K562 (cell line): ENCODE data around the gene ARID3C. TPM values are rescaled to one million over a fixed set of nuclear protein-coding genes. Genes with fewer than 3 reads are reported as not detected.

Experiments used
- MAZ ChIP-seq, 2 experiments: fragments of 450-650 bp in 1 of 2; sonication (generic) in 1 of 2; formaldehyde crosslinking; IDR thresholded peaks in 1 of 2; conservative IDR thresholded peaks in 1 of 2; 2 replicates each; pipeline versions ENCODE4 v1.4.0 to v1.5.0; 2020; ENCODE audit warnings: mild to moderate bottlenecking in 1 of 2, missing genetic modification reagents in 1 of 2
- POLR2G ChIP-seq: fragments of 200-400 bp; formaldehyde crosslinking; IDR thresholded peaks from 2 replicates; pipeline ENCODE4 v1.6.1; 2017; ENCODE audit warnings: low read depth, mild to moderate bottlenecking, antibody characterized with exemption, low read length, moderate library complexity
- POLR2H ChIP-seq: IDR thresholded peaks from 2 replicates; pipeline ENCODE4 v1.6.1; 2016; ENCODE audit warnings: missing genetic modification characterization, low read depth, mild to moderate bottlenecking, control low read depth, missing compliant biosample characterization, moderate library complexity
- RB1 ChIP-seq: fragments of 450-650 bp; IDR thresholded peaks from 2 replicates; pipeline ENCODE4 v1.6.1; 2017; ENCODE audit warnings: low read depth, mild to moderate bottlenecking
- SMAD2 ChIP-seq: fragments of 150-350 bp; IDR thresholded peaks from 2 replicates; pipeline ENCODE4 v1.6.1; 2014; ENCODE audit warnings: low read depth, mild to moderate bottlenecking, low read length
- SP1 ChIP-seq: sonication (generic); formaldehyde crosslinking; IDR thresholded peaks from 2 replicates; pipeline ENCODE4 v1.8.1; 2022; ENCODE audit warnings: mild to moderate bottlenecking, missing genetic modification reagents
- TAF1 ChIP-seq: IDR thresholded peaks from 2 replicates; pipeline ENCODE4 v1.6.1; 2011; ENCODE audit warnings: mild to moderate bottlenecking, low read length, moderate library complexity; ENCODE audit not compliant: insufficient read depth, control insufficient read depth, severe bottlenecking; ENCODE audit errors: extremely low read depth
- YY1 ChIP-seq, 3 experiments: IDR thresholded peaks; 2 replicates each; pipeline ENCODE4 v1.6.1; 2011; ENCODE audit warnings: low read length in 2 of 3, mild to moderate bottlenecking in 2 of 3, moderate library complexity in 2 of 3, borderline replicate concordance in 1 of 3, control low read depth in 1 of 3, low read depth in 1 of 3; ENCODE audit not compliant: insufficient read depth in 3 of 3, insufficient replicate concordance in 2 of 3, control insufficient read depth in 1 of 3, insufficient read length in 1 of 3; ENCODE audit errors: extremely low read depth in 1 of 3
- ZBED1 ChIP-seq: IDR thresholded peaks from 2 replicates; pipeline ENCODE4 v1.6.1; 2014
- ZFP36 ChIP-seq: fragments of 150-350 bp; IDR thresholded peaks from 2 replicates; pipeline ENCODE4 v1.6.1; 2018; ENCODE audit warnings: low read length, low read depth; ENCODE audit not compliant: partially characterized antibody
- polyA plus RNA-seq, 8 experiments: library from polyadenylated mRNA; depleted of rRNA in 4 of 8; stranded (reverse) in 5 of 8; unstranded in 3 of 8; fragments of >200 nt; fragmentation: Nextera tagmentation in 2 of 8; fragmentation: Illumina TruSeq in 1 of 8; extraction: Ambion mirVana in 2 of 8; extraction: Trizol in 1 of 8; gene quantifications; 2 replicates each; pipeline versions ENCODE4 v1.2.1 to v1.2.3, GENCODE V29; 2011 to 2014; ENCODE audit warnings: inconsistent platforms in 1 of 8, missing spikeins in 1 of 8
- total RNA-seq, 7 experiments: library from RNA; depleted of rRNA in 6 of 7; stranded (reverse); fragments of >200 nt in 6 of 7; fragmentation: Illumina TruSeq in 2 of 7; extraction: Trizol in 2 of 7; gene quantifications; 2 replicates each; pipeline versions ENCODE4 v1.2.1 to v1.2.3, GENCODE V29; 2011 to 2021; ENCODE audit warnings: low replicate concordance in 1 of 7
- TF ChIP-seq, protein P1 (sequence below): fragments of 250-450 bp; sonication (Bioruptor Pico); IDR thresholded peaks from 2 replicates; pipeline ENCODE4 v1.4.0; 2020
- TF ChIP-seq, protein P2 (sequence below): fragments of 250-450 bp; sonication (Bioruptor Pico); IDR thresholded peaks from 2 replicates; pipeline ENCODE4 v1.5.0; 2021; ENCODE audit warnings: mild to moderate bottlenecking, moderate library complexity
- TF ChIP-seq, protein P3 (sequence below): fragments of 450-650 bp; formaldehyde crosslinking; conservative IDR thresholded peaks from 2 replicates; pipeline ENCODE4 v1.4.0; 2022; ENCODE audit warnings: mild to moderate bottlenecking, missing genetic modification characterization

The ARID3C gene
- total and polyA plus RNA-seq, 9 of the 15 experiments (the other 6 are each of a cell fraction or from before 2014, with no cell fraction given), result not detected

DNA sequence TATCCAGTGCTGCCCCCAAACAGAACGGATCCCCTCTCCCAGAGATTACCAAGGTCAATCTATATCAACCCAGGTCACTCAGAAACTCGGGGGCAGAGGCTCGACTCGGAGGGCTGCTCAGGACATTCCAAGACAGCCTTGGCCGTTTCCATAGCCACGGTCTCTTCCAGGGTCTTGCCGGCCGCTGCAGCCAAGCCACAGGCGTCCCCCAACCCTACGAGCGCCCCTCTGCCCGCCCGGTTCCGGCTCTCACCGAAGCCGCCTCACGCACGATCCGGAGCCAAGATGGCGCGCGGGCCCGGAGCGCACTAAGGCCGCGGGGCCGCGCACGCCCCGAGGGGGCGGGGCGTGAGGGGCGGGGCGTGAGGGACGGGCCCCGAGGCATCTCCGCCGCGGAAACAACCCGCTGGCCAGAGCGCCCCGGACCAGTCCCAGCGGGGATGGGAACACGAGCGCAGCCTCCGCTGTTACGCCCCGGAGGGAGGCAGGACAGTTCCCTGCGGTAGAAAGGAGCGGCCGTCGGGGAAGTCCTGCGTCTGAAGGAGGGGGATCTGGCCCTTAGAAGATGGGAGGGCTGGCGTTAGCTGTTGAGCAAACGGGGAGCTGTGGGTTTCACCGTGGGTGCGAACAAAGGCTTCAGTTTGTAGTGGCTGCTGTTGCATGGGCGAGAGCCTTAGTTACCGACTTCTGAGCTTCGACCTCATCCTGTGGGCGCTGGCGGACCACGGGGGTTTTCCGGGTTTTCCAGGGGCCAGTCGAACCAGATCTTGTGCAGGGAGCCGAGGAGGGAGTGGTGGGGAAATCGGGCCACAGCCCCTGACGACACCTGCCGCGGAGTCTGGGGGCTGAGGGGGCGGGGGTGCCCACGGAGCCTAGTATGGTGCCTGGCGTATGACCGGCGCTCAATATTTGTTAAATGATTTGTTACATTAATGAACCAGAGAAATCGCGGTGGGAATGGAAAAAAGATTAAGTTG lies 16.8 kb downstream of the ARID3C start, which contains the start of gene RPP25L (continued):
- TF ChIP-seq POLR2H (tag) (peak; percentile 72), SMAD2 (no peak), RB1 (peak; percentile 39; the same call in 1 of the 2 replicates), YY1 (IDR thresholded peaks at IDR 0.05; ENCODE audit: borderline replicate concordance in 1 of 3, control insufficient read depth in 1 of 3, extremely low read depth in 1 of 3, insufficient read depth in 3 of 3, insufficient read length in 1 of 3, insufficient replicate concordance in 2 of 3, low read depth in 1 of 3, low read length in 2 of 3) (peak; percentile 49 to 95 (median 91)), POLR2G (peak; percentile 94), ZFP36 (no peak), SP1 (peak; percentile 51; the same call in 1 of the 2 replicates), ZBED1 (no peak), TAF1 (peak; percentile 88), MAZ (CRISPR knock-in tag; conservative IDR thresholded peaks at IDR 0.05 in 1 of 2, IDR thresholded peaks at IDR 0.05 in 1 of 2) (peak; percentile 68 to 69; a peak in 3 of 4 replicates)
- TF ChIP-seq, protein P1, sequence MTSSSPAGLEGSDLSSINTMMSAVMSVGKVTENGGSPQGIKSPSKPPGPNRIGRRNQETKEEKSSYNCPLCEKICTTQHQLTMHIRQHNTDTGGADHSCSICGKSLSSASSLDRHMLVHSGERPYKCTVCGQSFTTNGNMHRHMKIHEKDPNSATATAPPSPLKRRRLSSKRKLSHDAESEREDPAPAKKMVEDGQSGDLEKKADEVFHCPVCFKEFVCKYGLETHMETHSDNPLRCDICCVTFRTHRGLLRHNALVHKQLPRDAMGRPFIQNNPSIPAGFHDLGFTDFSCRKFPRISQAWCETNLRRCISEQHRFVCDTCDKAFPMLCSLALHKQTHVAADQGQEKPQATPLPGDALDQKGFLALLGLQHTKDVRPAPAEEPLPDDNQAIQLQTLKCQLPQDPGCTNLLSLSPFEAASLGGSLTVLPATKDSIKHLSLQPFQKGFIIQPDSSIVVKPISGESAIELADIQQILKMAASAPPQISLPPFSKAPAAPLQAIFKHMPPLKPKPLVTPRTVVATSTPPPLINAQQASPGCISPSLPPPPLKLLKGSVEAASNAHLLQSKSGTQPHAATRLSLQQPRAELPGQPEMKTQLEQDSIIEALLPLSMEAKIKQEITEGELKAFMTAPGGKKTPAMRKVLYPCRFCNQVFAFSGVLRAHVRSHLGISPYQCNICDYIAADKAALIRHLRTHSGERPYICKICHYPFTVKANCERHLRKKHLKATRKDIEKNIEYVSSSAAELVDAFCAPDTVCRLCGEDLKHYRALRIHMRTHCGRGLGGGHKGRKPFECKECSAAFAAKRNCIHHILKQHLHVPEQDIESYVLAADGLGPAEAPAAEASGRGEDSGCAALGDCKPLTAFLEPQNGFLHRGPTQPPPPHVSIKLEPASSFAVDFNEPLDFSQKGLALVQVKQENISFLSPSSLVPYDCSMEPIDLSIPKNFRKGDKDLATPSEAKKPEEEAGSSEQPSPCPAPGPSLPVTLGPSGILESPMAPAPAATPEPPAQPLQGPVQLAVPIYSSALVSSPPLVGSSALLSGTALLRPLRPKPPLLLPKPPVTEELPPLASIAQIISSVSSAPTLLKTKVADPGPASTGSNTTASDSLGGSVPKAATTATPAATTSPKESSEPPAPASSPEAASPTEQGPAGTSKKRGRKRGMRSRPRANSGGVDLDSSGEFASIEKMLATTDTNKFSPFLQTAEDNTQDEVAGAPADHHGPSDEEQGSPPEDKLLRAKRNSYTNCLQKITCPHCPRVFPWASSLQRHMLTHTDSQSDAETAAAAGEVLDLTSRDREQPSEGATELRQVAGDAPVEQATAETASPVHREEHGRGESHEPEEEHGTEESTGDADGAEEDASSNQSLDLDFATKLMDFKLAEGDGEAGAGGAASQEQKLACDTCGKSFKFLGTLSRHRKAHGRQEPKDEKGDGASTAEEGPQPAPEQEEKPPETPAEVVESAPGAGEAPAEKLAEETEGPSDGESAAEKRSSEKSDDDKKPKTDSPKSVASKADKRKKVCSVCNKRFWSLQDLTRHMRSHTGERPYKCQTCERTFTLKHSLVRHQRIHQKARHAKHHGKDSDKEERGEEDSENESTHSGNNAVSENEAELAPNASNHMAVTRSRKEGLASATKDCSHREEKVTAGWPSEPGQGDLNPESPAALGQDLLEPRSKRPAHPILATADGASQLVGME, result no peak
- TF ChIP-seq, protein P2, sequence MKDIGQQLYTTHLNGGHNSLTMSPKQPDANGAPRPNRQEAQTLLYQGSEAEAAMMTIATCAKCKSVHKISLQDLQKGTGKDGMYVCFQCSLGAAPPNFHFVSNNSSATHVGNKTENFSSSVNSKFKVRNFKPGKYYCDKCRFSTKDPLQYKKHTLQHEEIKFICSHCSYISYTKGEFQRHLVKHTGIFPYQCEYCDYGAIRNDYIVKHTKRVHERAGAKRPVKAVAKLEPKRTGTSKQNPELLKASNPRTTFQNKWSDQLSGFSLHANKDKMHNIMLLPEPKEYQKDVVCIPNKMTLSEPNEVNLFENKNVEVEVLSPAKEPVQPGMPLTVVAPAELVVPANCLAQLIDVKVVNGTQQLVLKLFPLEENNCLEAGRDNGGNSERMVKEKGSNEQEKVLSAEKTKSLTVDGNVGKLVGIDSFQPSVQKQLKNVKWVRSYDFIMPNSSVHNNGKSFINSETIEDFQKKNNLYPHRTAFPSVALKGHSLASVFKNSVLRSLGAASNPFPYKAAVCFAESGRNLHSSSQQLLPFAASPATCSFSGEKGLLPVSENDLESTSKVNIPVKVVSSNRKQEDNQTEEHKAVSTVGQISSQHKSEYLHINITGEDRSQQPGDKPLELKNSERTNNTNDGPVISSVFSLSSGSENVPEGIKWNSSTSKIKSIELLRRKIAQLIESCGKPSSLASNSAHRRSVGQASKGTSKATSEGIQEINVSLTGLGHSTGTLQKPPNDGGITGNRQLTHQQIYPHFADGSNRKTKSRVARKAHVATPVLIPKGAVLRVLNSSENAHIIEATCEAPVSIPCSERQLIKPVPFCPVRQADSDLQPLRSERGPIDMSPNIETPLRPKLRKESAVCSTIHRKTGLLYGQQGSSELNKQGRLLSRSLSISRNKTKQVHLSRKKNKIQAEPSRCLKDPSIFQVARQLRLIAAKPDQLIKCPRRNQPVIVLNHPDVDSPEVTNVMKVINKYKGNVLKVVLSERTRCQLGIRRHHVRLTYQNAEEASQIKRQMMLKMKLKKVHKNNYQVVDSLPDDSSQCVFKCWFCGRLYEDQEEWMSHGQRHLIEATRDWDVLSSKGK, result no peak
- TF ChIP-seq, protein P3, sequence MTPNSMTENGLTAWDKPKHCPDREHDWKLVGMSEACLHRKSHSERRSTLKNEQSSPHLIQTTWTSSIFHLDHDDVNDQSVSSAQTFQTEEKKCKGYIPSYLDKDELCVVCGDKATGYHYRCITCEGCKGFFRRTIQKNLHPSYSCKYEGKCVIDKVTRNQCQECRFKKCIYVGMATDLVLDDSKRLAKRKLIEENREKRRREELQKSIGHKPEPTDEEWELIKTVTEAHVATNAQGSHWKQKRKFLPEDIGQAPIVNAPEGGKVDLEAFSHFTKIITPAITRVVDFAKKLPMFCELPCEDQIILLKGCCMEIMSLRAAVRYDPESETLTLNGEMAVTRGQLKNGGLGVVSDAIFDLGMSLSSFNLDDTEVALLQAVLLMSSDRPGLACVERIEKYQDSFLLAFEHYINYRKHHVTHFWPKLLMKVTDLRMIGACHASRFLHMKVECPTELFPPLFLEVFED, result no peak
